Hematopoietic multipotent progenitor cell (in vitro differentiated cells): ENCODE measurements around the gene LAYN. TPM values are rescaled to one million over a fixed set of nuclear protein-coding genes. Genes with fewer than 3 reads are reported as not detected.
A peak's percentile ranks its signal among the peaks of the same experiment; 100 is the strongest.

ENCODE experiments used
- DNase-seq, 3 donors: peaks; one replicate each; pipeline ENCODE4 v3.0.0-alpha.2; 2011 to 2015; ENCODE audit warnings: low read depth in 2 of 3, low spot score in 2 of 3
- total RNA-seq: library from RNA; depleted of rRNA; stranded (reverse); fragments of >200 nt; gene quantifications from one replicate; pipeline ENCODE4 v1.2.3, GENCODE V29; 2012

The LAYN gene
- total RNA-seq = 0.27 TPM

GRCh38 chr11:111540114-111540936 lies at the start of gene LAYN:
Gene LAYN (plus strand): TSS chr11:111540720. CDS start chr11:111540844, 124 bp downstream.
- DNase-seq = peak in 2 of 3 donors; percentile 45 to 56

GRCh38 chr11:111494040-111494439 lies 46.5 kb upstream of the LAYN start:
- no peak for DNase-seq

- no peak for DNase-seq
Measured at GRCh38 chr11:111499483-111499882, 41.0 kb upstream of the LAYN start.

- DNase-seq = no peak
Measured at GRCh38 chr11:111500481-111500880, 40.0 kb upstream of the LAYN start.

- DNase-seq = no peak
Measured at GRCh38 chr11:111502611-111503010, 37.9 kb upstream of the LAYN start.

- no peak for DNase-seq
Measured at GRCh38 chr11:111510311-111510710, 30.2 kb upstream of the LAYN start.

GRCh38 chr11:111512296-111513239 lies 28.0 kb upstream of the LAYN start, which contains the start of gene BTG4:
Gene BTG4 (minus strand): TSS chr11:111512386. CDS start chr11:111498776, 13,610 bp downstream.
- peak in 1 of 3 donors; percentile 39 for DNase-seq

GRCh38 chr11:111513240-111513605 lies 27.3 kb upstream of the LAYN start:
- DNase-seq = no peak

- peak in 1 of 3 donors; percentile 30 for DNase-seq
Measured at GRCh38 chr11:111514216-111515031, 26.1 kb upstream of the LAYN start, which contains the start of gene HOATZ. Gene HOATZ (plus strand): TSS chr11:111514778. CDS start chr11:111514785, 7 bp downstream.

GRCh38 chr11:111515591-111515990 lies 24.9 kb upstream of the LAYN start:
- DNase-seq = no peak

GRCh38 chr11:111518668-111519067 lies 21.9 kb upstream of the LAYN start:
- no peak for DNase-seq

GRCh38 chr11:111520560-111520959 lies 20.0 kb upstream of the LAYN start:
- no peak for DNase-seq

- no peak for DNase-seq
Measured at GRCh38 chr11:111521135-111521534, 19.4 kb upstream of the LAYN start.

GRCh38 chr11:111522426-111522825 lies 18.1 kb upstream of the LAYN start:
- DNase-seq = no peak

GRCh38 chr11:111523343-111523742 lies 17.2 kb upstream of the LAYN start:
- DNase-seq = no peak

- no peak for DNase-seq
Measured at GRCh38 chr11:111524056-111524455, 16.5 kb upstream of the LAYN start.

GRCh38 chr11:111525456-111525855 lies 15.1 kb upstream of the LAYN start:
- DNase-seq = no peak

GRCh38 chr11:111526501-111526900 lies 14.0 kb upstream of the LAYN start:
- no peak for DNase-seq

GRCh38 chr11:111527279-111527678 lies 13.2 kb upstream of the LAYN start:
- DNase-seq = no peak

- DNase-seq = no peak
Measured at GRCh38 chr11:111528557-111528956, 12.0 kb upstream of the LAYN start.
